Testis (tissue), 3 donors: ENCODE results near the gene PRKAR1B. TPM values are rescaled to one million over a fixed set of nuclear protein-coding genes. Genes with fewer than 3 reads are reported as not detected.
"Not testable (repeated sequence)": the region's sequence is repeated elsewhere in the genome, so short reads cannot be mapped to it uniquely, and the experiment has no call there.

Source experiments
- DNase-seq: peaks from one replicate; pipeline ENCODE4 v3.0.0-alpha.2; 2019
- H3K27ac ChIP-seq, 2 donors: fragments of 200-600 bp; sonication (generic); one replicate each; pipeline ENCODE4 v1.5.1; 2019
- H3K27me3 ChIP-seq: fragments of 200-600 bp; sonication (generic); one replicate; pipeline ENCODE4 v1.5.1; 2019
- H3K36me3 ChIP-seq: fragments of 200-600 bp; sonication (generic); one replicate; pipeline ENCODE4 v1.5.1; 2017; ENCODE audit warnings: low read depth; ENCODE audit errors: missing control alignments
- H3K4me1 ChIP-seq: fragments of 200-600 bp; sonication (generic); one replicate; pipeline ENCODE4 v1.5.1; 2019
- H3K4me3 ChIP-seq, 2 donors: fragments of 200-600 bp; sonication (generic); one replicate each; pipeline ENCODE4 v1.5.1; 2017 to 2019
- H3K9me3 ChIP-seq: fragments of 200-600 bp; sonication (generic); one replicate; pipeline ENCODE4 v1.5.1; 2017
- POLR2A ChIP-seq: fragments of 450-650 bp; IDR thresholded peaks from one replicate; pipeline ENCODE4 v1.6.1; 2017; ENCODE audit warnings: antibody characterized with exemption, mild to moderate bottlenecking, moderate library complexity
- WGBS, 2 donors: methylation state at CpG; one replicate each; pipeline ENCODE4 v1.1.5; 2018; 5-methylcytosine and 5-hydroxymethylcytosine counted together
- intact Hi-C: fragments of 100-400 bp; cut with DNase I; formaldehyde crosslinking; loops from one replicate; pipeline ENCODE4 v1.15.1; 2023; ENCODE audit warnings: low total_unique reads
- polyA plus RNA-seq: library from polyadenylated mRNA; stranded (reverse); fragments of 350-450 nt; fragmentation: Illumina TruSeq; extraction: RNeasy Lipid Tissue Mini Kit (QIAGEN cat#74804); gene quantifications from one replicate; pipeline ENCODE4 v1.2.3, GENCODE V29; 2014; ENCODE audit warnings: low read depth, low replicate concordance; ENCODE audit not compliant: insufficient read depth
- total RNA-seq, 2 donors: library from RNA; depleted of rRNA; stranded (reverse); fragments of >200 nt; gene quantifications; one replicate each; pipeline ENCODE4 v1.2.3, GENCODE V29; 2016
- TF ChIP-seq, protein P1 (sequence below), 3 experiments: fragments of 450-650 bp in 2 of 3; fragments of 200-600 bp in 1 of 3; sonication (generic) in 1 of 3; IDR thresholded peaks; one replicate each; pipeline ENCODE4 v1.5.1; 2016 to 2019; ENCODE audit warnings: antibody characterized with exemption in 3 of 3, mild to moderate bottlenecking in 2 of 3, moderate library complexity in 1 of 3

Gene PRKAR1B
- total and polyA plus RNA-seq, 3 donors from 2014 or later = 27.8 to 35.7 (median 31.3) TPM

DNA sequence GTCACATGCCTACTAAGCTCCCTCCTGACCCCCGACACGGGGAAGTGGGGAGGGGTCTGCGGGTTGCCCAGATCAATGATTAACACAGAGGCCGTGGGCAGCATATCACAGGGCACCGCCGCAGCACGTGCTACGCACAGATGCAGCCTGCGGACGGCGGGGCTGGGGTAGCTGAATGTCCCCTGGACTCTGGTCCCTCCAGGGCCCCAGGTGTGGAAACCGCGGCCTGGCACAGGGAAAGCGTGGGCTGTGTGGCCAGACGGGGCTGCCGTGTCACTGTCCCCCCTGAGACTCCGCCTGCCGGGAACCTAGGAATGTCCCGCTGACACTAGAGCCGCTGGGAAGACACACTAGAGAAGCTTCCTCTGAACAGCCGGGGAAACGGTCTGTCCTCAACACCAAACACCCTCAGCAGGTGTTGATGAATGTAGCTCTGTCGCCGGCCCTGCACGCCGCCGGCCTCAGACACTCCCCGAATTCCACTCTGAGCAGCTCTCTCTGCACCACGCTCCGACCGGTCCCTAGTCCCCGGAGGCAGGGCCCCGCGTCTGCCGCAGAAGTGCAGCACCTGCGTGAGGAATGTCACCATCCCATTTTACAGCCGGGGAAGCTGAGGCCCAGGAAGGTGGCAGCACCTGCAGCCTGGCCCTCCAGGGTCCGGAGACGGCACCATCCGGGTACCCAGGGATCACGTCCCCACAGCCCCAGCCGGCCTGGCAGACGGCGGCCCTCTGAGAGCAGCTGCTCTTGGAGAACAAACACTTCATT is 174.0 kb downstream of the PRKAR1B start:
- Histone ChIP-seq H3K4me1 (no peaks in the 10 kb centered on the region), H3K9me3 (no peaks in the 10 kb centered on the region), H3K27ac (no peak overlapping the region), H3K4me3 (no peak overlapping the region), H3K36me3 (no peaks in the 10 kb centered on the region), H3K27me3 (no peaks in the 10 kb centered on the region)
- WGBS, 2 donors = 67 to 69% methylated on average over 20 to 44 of the region's 44 CpGs
- intact Hi-C loops = no loop called here
- TF ChIP-seq POLR2A = no peak
- TF ChIP-seq, protein P1, sequence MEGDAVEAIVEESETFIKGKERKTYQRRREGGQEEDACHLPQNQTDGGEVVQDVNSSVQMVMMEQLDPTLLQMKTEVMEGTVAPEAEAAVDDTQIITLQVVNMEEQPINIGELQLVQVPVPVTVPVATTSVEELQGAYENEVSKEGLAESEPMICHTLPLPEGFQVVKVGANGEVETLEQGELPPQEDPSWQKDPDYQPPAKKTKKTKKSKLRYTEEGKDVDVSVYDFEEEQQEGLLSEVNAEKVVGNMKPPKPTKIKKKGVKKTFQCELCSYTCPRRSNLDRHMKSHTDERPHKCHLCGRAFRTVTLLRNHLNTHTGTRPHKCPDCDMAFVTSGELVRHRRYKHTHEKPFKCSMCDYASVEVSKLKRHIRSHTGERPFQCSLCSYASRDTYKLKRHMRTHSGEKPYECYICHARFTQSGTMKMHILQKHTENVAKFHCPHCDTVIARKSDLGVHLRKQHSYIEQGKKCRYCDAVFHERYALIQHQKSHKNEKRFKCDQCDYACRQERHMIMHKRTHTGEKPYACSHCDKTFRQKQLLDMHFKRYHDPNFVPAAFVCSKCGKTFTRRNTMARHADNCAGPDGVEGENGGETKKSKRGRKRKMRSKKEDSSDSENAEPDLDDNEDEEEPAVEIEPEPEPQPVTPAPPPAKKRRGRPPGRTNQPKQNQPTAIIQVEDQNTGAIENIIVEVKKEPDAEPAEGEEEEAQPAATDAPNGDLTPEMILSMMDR (IDR thresholded peaks at IDR 0.05) = no peak
- no peak for DNase-seq

GRCh38 chr7:552151-552867 is 174.8 kb downstream of the PRKAR1B start:
- H3K36me3 ChIP-seq, H3K4me3 ChIP-seq, H3K27ac ChIP-seq, intact Hi-C loops, H3K4me1 ChIP-seq, DNase-seq, H3K27me3 ChIP-seq, H3K9me3 ChIP-seq: not testable (repeated sequence)
- WGBS, 2 donors = 67 to 93% methylated on average over 20 to 21 of the region's 32 CpGs

DNA sequence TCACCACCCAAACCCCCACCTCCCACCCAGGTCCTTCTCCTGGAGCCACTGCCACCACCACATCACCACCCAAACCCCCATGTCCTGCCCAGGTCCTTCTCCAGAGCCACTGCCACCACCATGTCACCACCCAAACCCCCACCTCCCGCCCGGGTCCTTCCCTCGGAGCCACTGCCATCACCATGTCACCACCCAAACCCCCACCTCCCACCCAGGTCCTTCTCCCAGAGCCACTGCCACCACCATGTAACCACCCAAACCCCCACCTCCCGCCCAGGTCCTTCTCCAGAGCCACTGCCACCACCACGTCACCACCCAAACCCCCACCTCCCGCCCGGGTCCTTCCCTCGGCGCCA is 175.5 kb downstream of the PRKAR1B start:
- DNase-seq, H3K4me1 ChIP-seq, intact Hi-C loops, H3K27me3 ChIP-seq, H3K4me3 ChIP-seq, H3K36me3 ChIP-seq, H3K27ac ChIP-seq, H3K9me3 ChIP-seq: not testable (repeated sequence)
- WGBS, 2 donors = 83 to 92% methylated on average over 5 to 9 of the region's 9 CpGs

GRCh38 chr7:550881-551614 is 176.0 kb downstream of the PRKAR1B start:
- intact Hi-C loops = no loop called here
- no peak overlapping the region for H3K4me3 ChIP-seq
- H3K27ac ChIP-seq = no peak overlapping the region
- no peak for DNase-seq
- H3K4me1 ChIP-seq = no peaks in the 10 kb centered on the region
- no peaks in the 10 kb centered on the region for H3K27me3 ChIP-seq
- 90 to 95% methylated on average over 11 to 19 of the region's 19 CpGs for WGBS, 2 donors
- H3K36me3 ChIP-seq = no peaks in the 10 kb centered on the region
- H3K9me3 ChIP-seq = no peaks in the 10 kb centered on the region
- no peak for TF ChIP-seq POLR2A
- TF ChIP-seq, protein P1 (IDR thresholded peaks at IDR 0.05) = no peak

GRCh38 chr7:549891-550625 is 177.0 kb downstream of the PRKAR1B start:
- WGBS, 2 donors = 96% methylated on average over 18 to 31 of the region's 31 CpGs
- Histone ChIP-seq H3K27ac (no peak overlapping the region), H3K4me3 (no peak overlapping the region), H3K27me3 (no peaks in the 10 kb centered on the region), H3K9me3 (no peaks in the 10 kb centered on the region), H3K36me3 (no peaks in the 10 kb centered on the region), H3K4me1 (no peaks in the 10 kb centered on the region)
- intact Hi-C loops = no loop called here
- DNase-seq = no peak
- TF ChIP-seq, protein P1 (IDR thresholded peaks at IDR 0.05) = no peak
- TF ChIP-seq POLR2A = no peak
